CD4-positive, alpha-beta memory T cell (primary cell): ENCODE results near the gene PHC2. TPM values are rescaled to one million over a fixed set of nuclear protein-coding genes. Genes with fewer than 3 reads are reported as not detected.

ENCODE experiments used
- CTCF ChIA-PET: fragments of 350-600 bp; sonication (Branson Sonifier 250); formaldehyde crosslinking; loops from one replicate; lab custom pipeline; 2021; ENCODE audit warnings: inconsistent platforms; ENCODE audit not compliant: partially characterized antibody; lab: Charles Lee
- POLR2A ChIA-PET: fragments of 350-600 bp; sonication (Branson Sonifier 250); formaldehyde crosslinking; loops from one replicate; lab custom pipeline; 2021; ENCODE audit not compliant: partially characterized antibody; lab: Charles Lee
- DNase-seq, 5 donors: peaks; one replicate each; pipeline versions ENCODE4 v3.0.0 to v3.0.0-alpha.2; 2020 to 2022; ENCODE audit warnings: mixed read lengths in 1 of 5
- H3K27ac ChIP-seq: one replicate; pipeline ENCODE4 v1.7.0; 2013; ENCODE audit warnings: low read depth, low read length
- H3K27me3 ChIP-seq: 2 replicates; pipeline ENCODE4 v1.7.0; 2013; ENCODE audit warnings: mild to moderate bottlenecking, low read length, moderate library complexity; ENCODE audit not compliant: insufficient read depth
- H3K36me3 ChIP-seq: 2 replicates; pipeline ENCODE4 v1.7.0; 2013; ENCODE audit warnings: mild to moderate bottlenecking, low read length, moderate library complexity; ENCODE audit not compliant: insufficient read depth
- H3K4me1 ChIP-seq: 2 replicates; pipeline ENCODE4 v1.7.0; 2013; ENCODE audit warnings: mild to moderate bottlenecking, low read length, moderate library complexity; ENCODE audit not compliant: insufficient read depth
- H3K4me3 ChIP-seq, 2 donors: one replicate each; pipeline ENCODE4 v1.7.0; 2013; ENCODE audit warnings: low read length in 2 of 2, mild to moderate bottlenecking in 1 of 2
- H3K9me3 ChIP-seq, 2 donors: one replicate each; pipeline ENCODE4 v1.7.0; 2013; ENCODE audit warnings: low read length in 2 of 2, control low read depth in 1 of 2; ENCODE audit not compliant: control insufficient read depth in 1 of 2
- H3K27ac Mint-ChIP-seq, 7 donors: one replicate each; pipeline ENCODE4 v1.8.0; 2020 to 2021; ENCODE audit warnings: mixed read lengths in 7 of 7, mild to moderate bottlenecking in 6 of 7, inconsistent platforms in 3 of 7, moderate library complexity in 3 of 7
- H3K27me3 Mint-ChIP-seq, 2 donors: one replicate each; pipeline ENCODE4 v1.8.0; 2020 to 2021; ENCODE audit warnings: mixed read lengths in 2 of 2
- H3K36me3 Mint-ChIP-seq, 2 donors: one replicate each; pipeline ENCODE4 v1.8.0; 2020 to 2021; ENCODE audit warnings: mixed read lengths in 2 of 2, inconsistent platforms in 1 of 2, mild to moderate bottlenecking in 1 of 2
- H3K4me1 Mint-ChIP-seq, 4 donors: one replicate each; pipeline ENCODE4 v1.8.0; 2020 to 2021; ENCODE audit warnings: mixed read lengths in 4 of 4, mild to moderate bottlenecking in 1 of 4
- H3K4me3 Mint-ChIP-seq, 8 donors: one replicate each; pipeline ENCODE4 v1.8.0; 2020 to 2021; ENCODE audit warnings: mixed read lengths in 8 of 8, mild to moderate bottlenecking in 7 of 8, moderate library complexity in 6 of 8, inconsistent platforms in 3 of 8
- H3K9me3 Mint-ChIP-seq, 8 donors: one replicate each; pipeline ENCODE4 v1.8.0; 2020 to 2021; ENCODE audit warnings: mixed read lengths in 8 of 8, mild to moderate bottlenecking in 5 of 8, inconsistent platforms in 3 of 8, moderate library complexity in 1 of 8
- intact Hi-C: fragments of 100-400 bp; cut with micrococcal nuclease; formaldehyde crosslinking; loops from one replicate; pipeline ENCODE4 v1.15.1; 2023
- polyA plus RNA-seq, 2 donors: library from polyadenylated mRNA; unstranded; fragments of 300-500 nt; fragmentation: Illumina TruSeq; gene quantifications; one replicate each; pipeline ENCODE4 v1.2.3, GENCODE V29; 2021
- total RNA-seq, 2 experiments: library from RNA; stranded (reverse); gene quantifications; one replicate each; pipeline ENCODE4 v1.2.3, GENCODE V29; 2021

Gene PHC2
- total and polyA plus RNA-seq, 4 experiments from 2014 or later = 11.3 to 35.6 (median 30.4) TPM

- no peak overlapping the region for H3K4me3 Mint-ChIP-seq
- no peaks in the 10 kb centered on the region for H3K36me3 Mint-ChIP-seq
- peaks cover 2 to 13% of the 10 kb centered on the region in 2 donors for H3K27me3 Mint-ChIP-seq
- Histone ChIP-seq H3K27me3 (no peaks in the 10 kb centered on the region), H3K27ac (no peak overlapping the region), H3K4me1 (peaks cover 12% of the 10 kb centered on the region), H3K9me3 (no peaks in the 10 kb centered on the region), H3K36me3 (no peaks in the 10 kb centered on the region), H3K4me3 (no peak overlapping the region)
- no peaks in the 10 kb centered on the region for H3K9me3 Mint-ChIP-seq
- no peak for DNase-seq
- no peak overlapping the region for H3K27ac Mint-ChIP-seq
- peaks cover 8 to 23% (median 12%) of the 10 kb centered on the region in 4 donors for H3K4me1 Mint-ChIP-seq
- ChIA-PET CTCF (no interaction called here), POLR2A (no interaction called here)
- intact Hi-C loops = no loop called here
Measured at GRCh38 chr1:33382661-33383415, 48.1 kb downstream of the PHC2 start.

- H3K27me3 Mint-ChIP-seq = peaks cover 2 to 13% of the 10 kb centered on the region in 2 donors
- CTCF ChIA-PET = interaction anchor here (3.0 kb wide), 1 partner anchor 86 kb away, joined by 13 read pairs; no protein-coding TSS in a partner anchor
- DNase-seq = no peak
- intact Hi-C loops = no loop called here
- no peak overlapping the region for H3K27ac ChIP-seq
- no peaks in the 10 kb centered on the region for H3K36me3 ChIP-seq
- H3K9me3 Mint-ChIP-seq = no peaks in the 10 kb centered on the region
- H3K4me3 Mint-ChIP-seq = no peak overlapping the region
- POLR2A ChIA-PET = no interaction called here
- no peak overlapping the region for H3K4me3 ChIP-seq
- H3K27ac Mint-ChIP-seq = peak overlapping the region in 1 of 7 donors; percentile 11
- H3K9me3 ChIP-seq = no peaks in the 10 kb centered on the region
- H3K4me1 ChIP-seq = peaks cover 20% of the 10 kb centered on the region
- H3K4me1 Mint-ChIP-seq = peaks cover 10 to 26% (median 17%) of the 10 kb centered on the region in 4 donors
- H3K27me3 ChIP-seq = no peaks in the 10 kb centered on the region
- H3K36me3 Mint-ChIP-seq = no peaks in the 10 kb centered on the region
Measured at GRCh38 chr1:33381977-33382376, 48.9 kb downstream of the PHC2 start.

GRCh38 chr1:33380811-33381210, 50.1 kb downstream of the PHC2 start:
- DNase-seq = no peak
- peaks cover 12 to 31% (median 21%) of the 10 kb centered on the region in 4 donors for H3K4me1 Mint-ChIP-seq
- H3K27ac Mint-ChIP-seq = no peak overlapping the region
- no peaks in the 10 kb centered on the region for H3K36me3 ChIP-seq
- H3K4me3 ChIP-seq = no peak overlapping the region
- H3K4me3 Mint-ChIP-seq = peak overlapping the region in 1 of 8 donors; percentile 39
- no peak overlapping the region for H3K27ac ChIP-seq
- ChIA-PET POLR2A (no interaction called here), CTCF (interaction anchor here (3.0 kb wide), 1 partner anchor 85 kb away, joined by 13 read pairs; no protein-coding TSS in a partner anchor)
- no peaks in the 10 kb centered on the region for H3K36me3 Mint-ChIP-seq
- H3K27me3 ChIP-seq = no peaks in the 10 kb centered on the region
- peaks cover 29% of the 10 kb centered on the region for H3K4me1 ChIP-seq
- H3K27me3 Mint-ChIP-seq = peaks cover 2 to 10% of the 10 kb centered on the region in 2 donors
- H3K9me3 Mint-ChIP-seq = no peaks in the 10 kb centered on the region
- intact Hi-C loops = no loop called here
- no peaks in the 10 kb centered on the region for H3K9me3 ChIP-seq

GRCh38 chr1:33379631-33380354, 51.1 kb downstream of the PHC2 start:
- Histone ChIP-seq H3K4me3 (no peak overlapping the region), H3K27me3 (no peaks in the 10 kb centered on the region), H3K4me1 (peaks cover 29% of the 10 kb centered on the region), H3K36me3 (no peaks in the 10 kb centered on the region), H3K9me3 (no peaks in the 10 kb centered on the region), H3K27ac (no peak overlapping the region)
- CTCF ChIA-PET = interaction anchor here (3.0 kb wide), 1 partner anchor 84 kb away, joined by 13 read pairs; no protein-coding TSS in a partner anchor
- Mint-ChIP-seq H3K27me3 (peaks cover 2 to 7% of the 10 kb centered on the region in 2 donors), H3K36me3 (no peaks in the 10 kb centered on the region), H3K9me3 (no peaks in the 10 kb centered on the region), H3K4me3 (no peak overlapping the region), H3K27ac (peak overlapping the region in 3 of 7 donors; percentile 2 to 71 (median 30)), H3K4me1 (peaks cover 12 to 31% (median 21%) of the 10 kb centered on the region in 4 donors)
- intact Hi-C loops = no loop called here
- no peak for DNase-seq
- POLR2A ChIA-PET = no interaction called here

GRCh38 chr1:33378976-33379375, 51.9 kb downstream of the PHC2 start:
- CTCF ChIA-PET = interaction anchor here (3.0 kb wide), 1 partner anchor 83 kb away, joined by 13 read pairs; no protein-coding TSS in a partner anchor
- Mint-ChIP-seq H3K4me1 (peaks cover 12 to 31% (median 21%) of the 10 kb centered on the region in 4 donors), H3K27me3 (peaks cover 2 to 3% of the 10 kb centered on the region in 2 donors), H3K27ac (no peak overlapping the region), H3K4me3 (no peak overlapping the region), H3K36me3 (no peaks in the 10 kb centered on the region), H3K9me3 (no peaks in the 10 kb centered on the region)
- H3K36me3 ChIP-seq = no peaks in the 10 kb centered on the region
- POLR2A ChIA-PET = no interaction called here
- H3K4me1 ChIP-seq = peaks cover 29% of the 10 kb centered on the region
- no peaks in the 10 kb centered on the region for H3K9me3 ChIP-seq
- intact Hi-C loops = no loop called here
- DNase-seq = no peak
- no peak overlapping the region for H3K4me3 ChIP-seq
- no peak overlapping the region for H3K27ac ChIP-seq
- H3K27me3 ChIP-seq = no peaks in the 10 kb centered on the region

- intact Hi-C loops = no loop called here
- Mint-ChIP-seq H3K4me3 (no peak overlapping the region), H3K4me1 (peaks cover 12 to 31% (median 21%) of the 10 kb centered on the region in 4 donors), H3K36me3 (no peaks in the 10 kb centered on the region), H3K9me3 (no peaks in the 10 kb centered on the region), H3K27me3 (peaks cover 3% of the 10 kb centered on the region in 2 donors), H3K27ac (peak overlapping the region in 2 of 7 donors; percentile 14 to 39)
- ChIA-PET POLR2A (no interaction called here), CTCF (no interaction called here)
- no peak overlapping the region for H3K27ac ChIP-seq
- no peak for DNase-seq
- peaks cover 29% of the 10 kb centered on the region for H3K4me1 ChIP-seq
- H3K4me3 ChIP-seq = no peak overlapping the region
- no peaks in the 10 kb centered on the region for H3K9me3 ChIP-seq
- H3K27me3 ChIP-seq = no peaks in the 10 kb centered on the region
- H3K36me3 ChIP-seq = no peaks in the 10 kb centered on the region
Measured at GRCh38 chr1:33378524-33378923, 52.4 kb downstream of the PHC2 start.

- H3K9me3 ChIP-seq = no peaks in the 10 kb centered on the region
- H3K4me3 ChIP-seq = no peak overlapping the region
- H3K4me1 Mint-ChIP-seq = peaks cover 12 to 31% (median 21%) of the 10 kb centered on the region in 4 donors
- H3K27me3 Mint-ChIP-seq = peaks cover 0 to 4% of the 10 kb centered on the region in 2 donors
- no peaks in the 10 kb centered on the region for H3K36me3 ChIP-seq
- no peak for DNase-seq
- H3K27ac ChIP-seq = no peak overlapping the region
- intact Hi-C loops = no loop called here
- H3K4me3 Mint-ChIP-seq = no peak overlapping the region
- POLR2A ChIA-PET = no interaction called here
- CTCF ChIA-PET = no interaction called here
- no peaks in the 10 kb centered on the region for H3K27me3 ChIP-seq
- no peaks in the 10 kb centered on the region for H3K36me3 Mint-ChIP-seq
- H3K27ac Mint-ChIP-seq = peak overlapping the region in 1 of 7 donors; percentile 91
- no peaks in the 10 kb centered on the region for H3K9me3 Mint-ChIP-seq
- H3K4me1 ChIP-seq = peaks cover 29% of the 10 kb centered on the region
Measured at GRCh38 chr1:33377756-33378155, 53.1 kb downstream of the PHC2 start.
